ENCODE measurements around the gene C9orf50.

- TF ChIP-seq CTCF (IDR thresholded peaks at IDR 0.05; ENCODE audit: insufficient read depth, low read length, poor library complexity, severe bottlenecking) (no peak), EZH2phosphoT487 (conservative IDR thresholded peaks at IDR 0.05; ENCODE audit: low read length) (no peak)
These were observed 29.9 kb upstream of the C9orf50 start for GRCh38 chr9:129650680-129651235.

All from SU-DHL-6 (cell line).